Measurements from ENCODE around the gene WDR18. TPM values are rescaled to one million over a fixed set of nuclear protein-coding genes. Genes with fewer than 3 reads are reported as not detected.

Gene WDR18
- total RNA-seq, 1 experiment from 2014 or later, result 56.7 TPM

DNA sequence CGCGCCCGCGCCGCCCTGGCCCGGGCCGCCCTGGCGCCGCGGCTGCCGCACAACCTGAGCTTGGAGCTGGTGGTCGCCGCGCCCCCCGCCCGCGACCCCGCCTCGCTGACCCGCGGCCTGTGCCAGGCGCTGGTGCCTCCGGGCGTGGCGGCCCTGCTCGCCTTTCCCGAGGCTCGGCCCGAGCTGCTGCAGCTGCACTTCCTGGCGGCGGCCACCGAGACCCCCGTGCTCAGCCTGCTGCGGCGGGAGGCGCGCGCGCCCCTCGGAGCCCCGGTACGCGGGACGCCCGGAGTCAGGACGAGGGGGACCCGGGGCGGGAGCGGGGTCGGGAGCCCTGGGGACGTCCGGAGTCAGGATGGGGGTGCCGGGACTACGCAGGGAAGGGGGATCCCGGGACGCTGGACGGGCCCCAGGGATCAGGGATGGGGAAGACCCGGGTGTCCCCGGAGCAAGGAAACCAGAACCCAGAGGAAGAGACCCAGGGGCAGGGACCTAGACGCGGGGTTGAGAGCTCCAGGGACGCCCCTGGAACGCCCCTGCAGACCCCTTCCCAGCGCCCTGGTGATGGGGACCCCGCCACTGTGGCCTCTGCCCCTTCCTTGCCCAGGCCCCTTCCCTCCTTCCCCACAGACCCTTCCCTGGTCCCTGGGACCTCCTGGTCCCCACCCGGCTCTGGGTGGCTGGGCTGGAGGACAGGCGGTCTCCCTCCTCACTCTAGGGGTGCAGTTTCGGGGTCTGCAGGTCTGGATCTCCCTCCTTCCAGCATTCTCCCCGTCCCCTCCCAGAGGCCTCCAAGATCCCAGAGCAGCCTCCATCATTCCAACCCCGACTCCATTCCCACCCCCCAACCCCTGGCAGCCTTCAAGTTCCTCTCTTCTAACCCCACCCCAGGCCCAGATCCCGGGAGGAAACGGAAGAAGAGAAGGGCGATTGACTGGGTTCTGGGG, 16.7 kb downstream of the WDR18 start:
- Histone ChIP-seq H3K27me3 (ENCODE audit: low read length) (no peaks in the 10 kb centered on the region; the same call in 1 of the 2 replicates), H3K36me3 (ENCODE audit: low read depth, low read length) (no peaks in the 10 kb centered on the region), H3K27ac (ENCODE audit: low read length) (no peak overlapping the region), H3K9me2 (replicated peaks; ENCODE audit: low read length) (no peaks in the 10 kb centered on the region), H3K79me2 (ENCODE audit: low read length) (no peaks in the 10 kb centered on the region), H4K20me1 (ENCODE audit: low read length) (no peaks in the 10 kb centered on the region), H3F3A (ENCODE audit: low read length, unreplicated experiment) (no peaks in the 10 kb centered on the region), H3K9ac (ENCODE audit: low read length) (no peak overlapping the region), H3K9me3 (ENCODE audit: low read length) (no peaks in the 10 kb centered on the region), H2AFZ (ENCODE audit: low read length) (no peak overlapping the region), H3K4me1 (ENCODE audit: insufficient read depth, low read length) (peaks cover 8% of the 10 kb centered on the region), H3K4me2 (ENCODE audit: low read length) (peak overlapping the region; percentile 7; the same call in 1 of the 2 replicates), H3K4me3 (ENCODE audit: low read length) (no peak overlapping the region)
- intact Hi-C loops (cut with micrococcal nuclease), result no loop called here
- TF ChIP-seq, protein P1, sequence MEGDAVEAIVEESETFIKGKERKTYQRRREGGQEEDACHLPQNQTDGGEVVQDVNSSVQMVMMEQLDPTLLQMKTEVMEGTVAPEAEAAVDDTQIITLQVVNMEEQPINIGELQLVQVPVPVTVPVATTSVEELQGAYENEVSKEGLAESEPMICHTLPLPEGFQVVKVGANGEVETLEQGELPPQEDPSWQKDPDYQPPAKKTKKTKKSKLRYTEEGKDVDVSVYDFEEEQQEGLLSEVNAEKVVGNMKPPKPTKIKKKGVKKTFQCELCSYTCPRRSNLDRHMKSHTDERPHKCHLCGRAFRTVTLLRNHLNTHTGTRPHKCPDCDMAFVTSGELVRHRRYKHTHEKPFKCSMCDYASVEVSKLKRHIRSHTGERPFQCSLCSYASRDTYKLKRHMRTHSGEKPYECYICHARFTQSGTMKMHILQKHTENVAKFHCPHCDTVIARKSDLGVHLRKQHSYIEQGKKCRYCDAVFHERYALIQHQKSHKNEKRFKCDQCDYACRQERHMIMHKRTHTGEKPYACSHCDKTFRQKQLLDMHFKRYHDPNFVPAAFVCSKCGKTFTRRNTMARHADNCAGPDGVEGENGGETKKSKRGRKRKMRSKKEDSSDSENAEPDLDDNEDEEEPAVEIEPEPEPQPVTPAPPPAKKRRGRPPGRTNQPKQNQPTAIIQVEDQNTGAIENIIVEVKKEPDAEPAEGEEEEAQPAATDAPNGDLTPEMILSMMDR (conservative IDR thresholded peaks at IDR 0.05; ENCODE audit: low read depth, low read length), result no peak
- no peak for TF ChIP-seq EZH2 (IDR thresholded peaks at IDR 0.05; ENCODE audit: low read length, unreplicated experiment)
- TF ChIP-seq EZH2phosphoT487 (IDR thresholded peaks at IDR 0.05; ENCODE audit: borderline replicate concordance, low read length), result no peak
- BruUV-seq (replicated peaks), result no TSS peak
- no peak for DNase-seq
- no peak for ATAC-seq
- ChIA-PET CTCF (interaction anchor here (0.6 kb wide), 2 partner anchors 16 to 31 kb away, joined by 4 to 11 read pairs; no protein-coding TSS in a partner anchor), POLR2A (ENCODE audit: unreplicated experiment) (no interaction called here)

DNA sequence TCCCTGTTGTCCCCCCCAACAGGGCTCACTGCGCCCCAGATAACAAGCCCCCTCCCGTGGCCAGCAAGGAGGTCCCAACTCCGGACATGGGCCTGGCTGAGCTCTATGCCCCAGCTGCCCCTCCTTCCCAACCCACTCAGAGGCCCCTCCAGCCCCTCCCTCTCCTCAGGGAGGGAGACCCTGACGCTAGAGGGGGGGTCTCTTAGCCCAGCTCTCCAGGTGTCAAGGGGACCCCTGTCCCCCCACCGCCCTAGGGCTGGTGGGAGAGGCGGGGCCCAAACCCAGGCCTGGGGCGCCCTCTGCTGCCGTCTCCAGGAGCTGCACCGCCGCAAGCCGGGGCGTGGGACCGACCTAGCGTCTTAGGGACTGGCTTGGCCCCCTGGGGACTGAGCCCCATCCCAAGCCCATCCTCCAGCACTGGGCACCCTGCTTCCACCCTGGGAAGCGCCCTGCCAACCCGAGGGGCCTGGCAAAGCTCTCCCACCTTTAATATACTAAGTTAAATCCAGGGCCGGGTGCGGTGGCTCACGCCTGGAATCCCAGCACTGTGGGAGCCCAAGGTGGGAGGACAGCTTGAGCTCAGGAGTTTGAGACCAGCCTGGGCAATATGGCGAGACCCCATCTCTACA, 17.5 kb downstream of the WDR18 start:
- no peak overlapping the region for H3K27ac ChIP-seq (ENCODE audit: low read length)
- no peaks in the 10 kb centered on the region for H4K20me1 ChIP-seq (ENCODE audit: low read length)
- DNase-seq (peak; percentile 41), ATAC-seq (peak; percentile 53)
- no peaks in the 10 kb centered on the region for H3K27me3 ChIP-seq (ENCODE audit: low read length)
- no peak overlapping the region for H3K4me3 ChIP-seq (ENCODE audit: low read length)
- H3K4me2 ChIP-seq (ENCODE audit: low read length), result peak overlapping the region; percentile 7; the same call in 1 of the 2 replicates
- no peaks in the 10 kb centered on the region for H3K36me3 ChIP-seq (ENCODE audit: low read depth, low read length)
- intact Hi-C loops (cut with micrococcal nuclease), result no loop called here
- no peaks in the 10 kb centered on the region for H3K79me2 ChIP-seq (ENCODE audit: low read length)
- no peak overlapping the region for H2AFZ ChIP-seq (ENCODE audit: low read length)
- no peak for TF ChIP-seq EZH2phosphoT487 (IDR thresholded peaks at IDR 0.05; ENCODE audit: borderline replicate concordance, low read length)
- TF ChIP-seq, protein P1 (conservative IDR thresholded peaks at IDR 0.05; ENCODE audit: low read depth, low read length), result peak; percentile 84
- H3K4me1 ChIP-seq (ENCODE audit: insufficient read depth, low read length), result no peaks in the 10 kb centered on the region
- no TSS peak for BruUV-seq (replicated peaks)
- H3K9me3 ChIP-seq (ENCODE audit: low read length), result no peaks in the 10 kb centered on the region
- no peaks in the 10 kb centered on the region for H3K9me2 ChIP-seq (replicated peaks; ENCODE audit: low read length)
- POLR2A ChIA-PET (ENCODE audit: unreplicated experiment), result no interaction called here
- no peak overlapping the region for H3K9ac ChIP-seq (ENCODE audit: low read length)
- CTCF ChIA-PET, result interaction anchor here (0.6 kb wide), 1 partner anchor 16 kb away, joined by 4 read pairs; no protein-coding TSS in a partner anchor
- no peaks in the 10 kb centered on the region for H3F3A ChIP-seq (ENCODE audit: low read length, unreplicated experiment)
